ENCODE measurements around the gene HS1BP3.
A peak's percentile ranks its signal among the peaks of the same experiment; 100 is the strongest.

Gene HS1BP3, protein sequence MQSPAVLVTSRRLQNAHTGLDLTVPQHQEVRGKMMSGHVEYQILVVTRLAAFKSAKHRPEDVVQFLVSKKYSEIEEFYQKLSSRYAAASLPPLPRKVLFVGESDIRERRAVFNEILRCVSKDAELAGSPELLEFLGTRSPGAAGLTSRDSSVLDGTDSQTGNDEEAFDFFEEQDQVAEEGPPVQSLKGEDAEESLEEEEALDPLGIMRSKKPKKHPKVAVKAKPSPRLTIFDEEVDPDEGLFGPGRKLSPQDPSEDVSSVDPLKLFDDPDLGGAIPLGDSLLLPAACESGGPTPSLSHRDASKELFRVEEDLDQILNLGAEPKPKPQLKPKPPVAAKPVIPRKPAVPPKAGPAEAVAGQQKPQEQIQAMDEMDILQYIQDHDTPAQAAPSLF

DNA sequence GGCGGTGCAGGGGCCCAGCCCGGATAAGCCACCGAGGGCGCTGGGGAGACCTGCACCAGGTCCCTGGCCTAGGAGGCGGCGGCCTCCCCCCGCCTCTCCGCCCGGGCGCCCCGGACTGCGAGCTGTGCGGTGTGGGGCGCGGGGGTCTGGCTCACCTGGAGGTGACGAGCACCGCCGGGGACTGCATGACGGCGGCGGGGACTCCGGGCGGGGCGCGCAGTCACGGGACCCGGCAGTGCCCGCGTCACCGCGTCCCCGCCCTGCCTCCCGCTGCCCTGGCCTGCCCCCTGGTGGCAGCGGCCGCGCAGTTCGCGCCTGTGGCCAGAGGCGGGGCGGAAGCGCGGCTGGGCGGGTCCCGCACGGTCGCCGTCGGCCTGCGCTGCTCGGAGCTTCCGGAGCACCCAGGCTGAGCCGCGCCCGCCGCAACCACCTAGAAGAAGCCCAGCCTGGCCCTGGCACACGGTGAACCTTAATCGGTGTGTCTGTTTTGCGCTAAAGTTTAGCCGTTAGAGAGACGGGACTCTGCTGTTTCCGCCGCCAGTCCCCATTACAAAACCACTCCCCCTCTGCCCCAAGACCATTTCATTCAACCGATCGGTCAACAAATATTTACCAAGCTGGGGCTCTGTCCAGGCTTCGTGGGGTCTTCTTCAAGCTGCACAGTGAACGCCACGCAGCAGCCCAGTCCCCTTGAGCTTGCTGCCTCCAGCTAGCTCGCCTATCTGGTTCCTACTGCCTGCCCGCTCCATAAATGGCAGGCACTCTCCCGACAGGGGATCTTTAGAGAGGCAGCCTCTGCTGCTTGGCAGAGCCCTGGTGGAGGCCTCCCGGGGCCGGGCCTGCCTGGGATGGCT, at the start of gene HS1BP3:
Gene HS1BP3 (minus strand): TSS at position 222 of the 854 bp plus-strand sequence. CDS start 35 bp downstream, at position 187.
- peak; percentile 72 for DNase-seq (ENCODE audit: low read depth)

DNA sequence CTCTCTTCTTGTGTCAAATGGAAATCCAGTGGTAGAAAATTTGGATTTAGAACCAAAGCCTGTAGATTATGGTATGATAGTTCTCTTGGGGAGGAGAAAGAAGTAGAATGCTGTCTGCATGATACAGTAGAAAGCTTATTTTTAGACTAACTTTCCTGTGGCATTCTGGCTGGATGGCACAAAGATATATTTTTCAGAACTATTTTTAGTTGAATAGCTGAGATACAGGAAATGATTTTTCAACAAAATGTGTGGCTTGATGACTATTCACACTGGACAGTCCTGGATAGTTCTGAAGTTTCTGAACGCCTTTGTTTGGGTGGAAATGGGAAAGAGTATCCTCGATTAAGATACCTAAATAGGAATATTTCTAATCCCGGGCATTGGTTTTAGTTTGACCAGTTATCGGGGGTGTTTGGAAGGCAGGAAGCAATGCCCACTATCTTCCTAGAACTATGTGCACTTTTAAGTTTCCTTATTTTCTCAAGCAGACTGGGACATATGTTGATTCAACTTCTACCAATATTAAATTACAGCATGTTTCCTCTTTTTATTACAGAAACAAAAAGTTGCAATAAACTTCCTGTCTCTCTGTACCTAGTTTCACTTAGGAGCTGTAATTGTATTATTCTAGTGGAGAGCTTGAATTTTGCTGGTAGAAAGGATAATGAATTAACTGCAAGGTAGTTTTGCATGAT, 48.2 kb upstream of the HS1BP3 start:
- no peak for DNase-seq (ENCODE audit: low read depth)

DNA sequence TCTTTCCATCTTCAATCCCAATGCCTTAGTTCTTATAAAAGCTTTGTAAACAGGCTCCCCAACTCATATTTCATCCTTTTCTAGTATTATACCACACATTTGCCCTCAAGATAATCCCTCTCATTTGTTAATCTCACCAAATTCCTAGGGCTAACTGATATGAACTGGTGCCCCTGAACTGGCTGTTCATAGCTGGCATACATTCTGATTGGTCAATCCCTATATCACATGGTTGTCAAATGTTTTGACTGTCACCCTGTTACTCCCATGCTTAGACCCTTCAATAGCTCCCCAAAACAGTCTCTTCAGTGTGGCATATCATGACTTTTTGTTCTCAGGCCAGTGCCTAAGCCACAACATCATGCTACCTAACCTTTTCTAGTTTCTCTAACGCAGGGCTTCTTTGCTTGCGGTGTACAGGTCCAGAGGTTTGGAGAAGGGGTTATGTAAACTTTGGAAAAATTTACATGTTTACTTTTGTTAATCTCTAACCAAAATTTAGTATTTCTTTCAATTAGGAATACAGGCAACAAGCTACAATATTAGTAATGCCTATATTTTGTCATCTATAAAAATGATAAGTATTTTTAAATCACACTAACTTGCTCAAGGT, 46.5 kb upstream of the HS1BP3 start:
- no peak for DNase-seq (ENCODE audit: low read depth)

DNA sequence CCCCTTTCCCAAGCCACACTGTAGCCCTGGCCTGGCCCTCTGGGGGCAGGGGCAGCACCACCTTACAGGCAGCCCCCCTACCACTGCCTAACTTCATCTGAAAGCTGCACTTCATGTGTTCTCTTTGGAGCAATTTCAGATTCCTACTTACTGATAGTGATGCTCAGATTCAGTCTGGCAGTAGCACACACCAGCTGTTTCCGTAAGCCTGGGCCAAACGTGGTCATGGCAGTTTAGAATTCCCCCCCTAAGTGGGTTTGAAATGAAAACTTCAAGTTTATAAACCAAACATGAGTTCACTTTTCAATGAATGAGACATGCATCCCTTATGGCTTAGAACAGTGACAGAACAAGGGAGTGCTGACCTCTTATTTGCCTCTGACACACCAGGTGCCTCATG, 45.5 kb upstream of the HS1BP3 start:
- DNase-seq (ENCODE audit: low read depth), result no peak

DNA sequence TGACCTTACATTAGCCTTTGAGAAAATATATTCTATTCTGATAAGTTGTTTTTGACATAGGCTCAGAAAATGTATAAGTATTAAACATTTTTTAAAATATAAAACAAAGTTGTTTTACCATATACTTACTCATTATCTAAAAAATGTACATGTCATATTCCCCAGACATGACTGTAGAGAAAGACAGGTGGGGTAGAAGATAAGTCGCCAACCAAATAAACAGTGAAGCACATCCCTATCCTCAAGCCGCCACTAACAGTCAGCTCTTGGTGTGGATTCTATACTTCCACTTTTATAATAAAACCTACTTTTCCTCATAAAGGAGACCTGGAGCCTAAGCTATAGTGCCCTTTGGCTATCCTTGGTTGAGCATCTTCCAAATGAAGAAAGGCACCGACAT, 42.4 kb upstream of the HS1BP3 start:
- DNase-seq (ENCODE audit: low read depth), result no peak

DNA sequence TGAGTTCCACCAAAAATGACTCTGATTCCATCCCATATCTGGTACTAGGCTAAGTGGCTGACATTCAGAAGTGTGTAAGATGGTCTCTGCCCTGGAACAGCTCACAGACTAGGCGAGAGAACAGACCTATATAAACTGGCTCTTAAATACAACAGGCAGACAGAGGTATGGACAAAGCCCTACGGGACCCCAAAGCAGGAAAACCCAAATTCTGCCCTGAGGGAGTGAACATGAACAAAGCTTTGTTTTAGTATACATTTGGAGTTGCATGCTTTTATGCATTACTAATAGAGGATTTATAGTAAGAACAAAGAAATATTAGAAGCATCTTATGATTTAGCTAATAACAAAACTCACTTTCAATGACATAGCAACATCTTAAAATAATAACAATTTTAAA, 41.2 kb upstream of the HS1BP3 start:
- DNase-seq (ENCODE audit: low read depth), result no peak

DNA sequence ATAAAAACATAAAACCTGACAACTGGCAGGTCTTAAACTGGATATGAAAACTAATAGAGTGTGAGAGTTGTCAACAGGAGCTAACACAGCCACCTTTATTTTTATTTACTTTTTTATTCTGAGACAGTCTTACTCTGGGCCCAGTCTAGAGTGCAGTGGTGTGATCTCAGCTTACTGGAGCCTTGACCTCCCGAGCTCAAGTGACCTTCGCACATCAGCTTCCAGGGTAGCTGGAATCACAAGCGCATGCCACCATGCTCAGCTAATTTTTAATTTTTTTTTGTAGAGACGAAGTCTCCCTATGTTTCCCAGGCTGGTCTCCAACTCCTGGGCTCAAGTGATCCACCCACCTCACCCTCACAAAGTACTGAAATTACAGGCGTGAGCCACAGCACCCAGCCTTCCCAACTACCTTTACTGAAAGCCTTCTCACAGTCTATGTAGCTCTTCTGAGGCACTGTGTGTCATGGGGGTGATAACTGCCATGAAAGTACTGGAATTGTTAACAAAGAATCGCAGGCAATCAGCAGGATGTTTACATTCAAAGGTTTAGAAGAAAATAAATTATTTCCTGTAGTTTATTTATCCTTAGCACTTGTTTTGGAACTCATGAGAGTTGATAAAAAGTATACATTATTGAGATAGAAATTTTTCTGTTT, 40.3 kb upstream of the HS1BP3 start:
- no peak for DNase-seq (ENCODE audit: low read depth)

DNA sequence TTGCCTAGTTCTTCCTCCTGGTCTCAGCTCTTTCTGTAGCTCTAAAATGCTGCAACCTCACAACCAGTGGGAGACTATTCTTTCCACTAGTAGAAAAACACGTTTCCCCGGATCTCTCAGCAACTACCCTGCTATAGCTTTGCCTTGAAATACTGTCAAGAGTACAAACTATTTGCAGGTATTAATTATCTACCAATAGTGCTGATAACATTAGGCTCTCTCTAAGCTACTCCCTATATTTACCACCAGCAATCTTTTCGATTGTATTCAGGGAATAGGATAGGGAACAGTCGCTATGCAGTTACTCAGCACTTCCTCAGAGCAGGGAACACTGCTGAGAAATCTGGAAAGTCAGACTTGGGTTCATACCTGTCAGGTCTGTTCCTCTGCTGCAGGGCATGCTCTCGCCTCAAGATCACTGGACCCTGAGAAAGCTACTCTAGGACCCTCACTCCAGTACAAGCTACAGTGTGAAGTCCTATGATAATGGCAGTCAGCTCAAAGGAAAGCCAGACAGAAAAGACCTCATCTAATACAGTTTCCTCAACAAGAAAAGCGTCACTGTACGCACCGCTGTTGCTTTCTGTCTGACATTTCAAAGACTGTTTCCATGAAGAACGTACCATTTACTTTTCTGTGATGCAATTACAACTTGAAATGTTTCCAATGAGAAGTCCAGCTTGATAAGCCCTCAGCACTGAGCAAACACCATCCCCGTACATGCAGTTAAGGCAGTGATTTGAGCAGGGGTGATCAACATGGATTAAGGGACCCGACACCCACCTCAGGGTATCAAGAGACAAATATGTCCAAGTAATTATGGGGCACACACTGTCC, 38.7 kb upstream of the HS1BP3 start:
- no peak for DNase-seq (ENCODE audit: low read depth)

DNA sequence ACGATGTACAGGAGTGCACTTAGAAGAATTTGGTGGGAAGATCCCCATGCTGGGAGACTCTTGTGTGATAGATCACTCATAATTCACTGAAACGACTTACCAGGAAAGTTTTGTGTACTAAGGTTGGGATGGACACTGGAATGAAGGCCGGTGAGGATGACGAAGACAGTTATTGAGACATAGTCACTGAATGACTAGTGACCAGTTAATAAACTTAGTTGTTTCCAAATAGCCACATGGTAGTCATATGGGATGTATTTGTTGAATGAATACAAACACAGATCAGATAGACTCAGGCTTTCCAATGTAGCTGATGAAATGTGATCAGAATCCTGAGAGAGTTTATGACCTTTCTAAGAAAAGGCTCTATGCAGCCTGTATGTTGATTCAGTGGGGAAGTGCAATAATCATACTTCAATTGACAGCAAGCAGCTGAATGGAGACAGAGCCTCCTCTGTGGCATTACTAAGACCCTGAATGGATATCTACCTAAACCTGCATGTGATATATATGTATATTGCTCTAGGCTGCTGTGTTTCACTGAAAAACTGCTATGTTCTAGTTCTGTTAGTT, 36.4 kb upstream of the HS1BP3 start:
- no peak for DNase-seq (ENCODE audit: low read depth)

DNA sequence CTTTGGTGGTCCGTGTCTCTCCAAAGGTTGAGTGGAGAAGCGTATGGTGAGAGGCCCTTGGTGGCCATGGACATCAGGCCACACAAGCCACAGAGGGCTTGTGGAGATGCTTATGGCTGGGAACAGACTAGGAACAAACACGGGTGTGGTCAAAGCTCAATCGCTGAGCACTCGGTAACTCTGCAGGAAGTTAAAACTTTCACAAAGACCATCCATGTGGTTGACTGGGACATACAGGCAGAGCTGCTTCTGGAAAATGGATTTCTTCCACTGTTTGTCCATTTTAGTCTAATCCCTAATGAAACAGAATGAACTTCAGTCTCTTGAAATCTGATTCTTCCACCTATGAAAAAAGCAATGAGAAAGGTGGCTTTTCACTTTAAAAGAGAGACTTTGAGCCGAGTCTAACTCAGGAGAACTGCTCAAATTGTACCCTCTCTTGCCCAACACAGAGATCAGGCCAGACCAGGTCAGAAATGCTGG, 33.7 kb upstream of the HS1BP3 start:
- no peak for DNase-seq (ENCODE audit: low read depth)

DNA sequence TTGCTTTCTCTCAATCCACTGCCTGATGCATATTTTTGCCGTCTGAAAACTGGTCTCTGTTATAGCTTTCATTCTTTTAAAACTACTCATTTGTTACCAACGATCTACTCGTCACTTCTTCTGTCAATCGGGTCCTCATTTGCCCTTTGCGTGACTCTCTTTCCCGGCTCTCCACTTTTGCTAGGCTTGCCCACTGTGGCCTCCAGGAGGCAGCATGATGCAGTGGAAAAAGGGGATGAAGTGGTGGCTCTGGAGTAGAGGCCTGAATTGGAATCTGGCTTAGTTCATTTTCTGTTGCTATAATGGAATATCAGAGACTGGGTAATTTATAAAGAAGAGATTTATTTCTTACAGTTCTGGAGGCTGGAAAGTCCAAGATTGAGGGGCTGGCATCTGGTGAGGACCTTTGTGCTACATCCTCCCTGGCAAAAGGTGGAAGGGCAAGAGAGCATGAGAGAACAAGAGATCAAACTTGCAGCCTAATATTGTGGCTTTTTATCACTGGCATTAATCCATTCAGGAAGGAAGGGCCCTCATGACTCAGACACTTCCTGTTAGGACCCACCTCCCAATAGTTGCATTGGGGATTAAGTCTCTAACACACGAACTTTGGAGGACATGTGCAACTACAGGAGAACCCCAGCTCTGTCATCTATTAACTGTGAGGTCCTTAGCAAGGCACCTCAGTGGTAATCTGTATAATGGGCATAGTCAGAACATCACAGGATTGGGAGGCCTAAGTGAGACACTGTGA, 31.4 kb upstream of the HS1BP3 start:
- DNase-seq (ENCODE audit: low read depth), result no peak

DNA sequence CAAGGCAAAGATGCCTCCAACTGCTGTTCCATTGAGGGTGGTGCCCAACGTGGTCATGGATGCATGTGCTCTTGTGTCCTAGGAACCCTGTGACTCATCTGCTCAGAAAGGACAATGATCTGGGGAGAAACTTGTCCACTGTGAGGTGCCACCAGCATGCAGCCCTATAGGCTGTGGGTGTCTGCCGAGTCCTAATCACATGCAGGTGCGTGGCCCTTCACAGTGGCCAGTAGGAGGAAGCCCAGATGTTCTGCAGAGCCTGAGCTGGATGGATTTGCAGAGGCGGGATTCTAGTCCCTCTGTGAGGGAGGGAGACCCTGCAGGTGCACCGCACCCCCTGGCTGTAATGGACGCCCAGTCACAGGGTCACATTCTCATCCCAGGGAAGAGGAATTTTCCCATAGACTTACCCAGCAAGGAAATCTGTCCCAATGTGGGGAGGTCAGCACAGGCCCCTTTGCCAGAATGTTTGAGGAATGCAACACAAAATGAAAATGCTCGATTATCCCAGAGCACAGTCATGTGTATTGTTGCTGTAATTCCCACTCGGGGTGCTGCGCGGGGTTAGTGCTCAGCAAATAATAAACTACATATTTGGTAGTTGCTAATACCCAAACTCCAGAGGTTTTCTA, 30.0 kb upstream of the HS1BP3 start:
- DNase-seq (ENCODE audit: low read depth), result no peak

DNA sequence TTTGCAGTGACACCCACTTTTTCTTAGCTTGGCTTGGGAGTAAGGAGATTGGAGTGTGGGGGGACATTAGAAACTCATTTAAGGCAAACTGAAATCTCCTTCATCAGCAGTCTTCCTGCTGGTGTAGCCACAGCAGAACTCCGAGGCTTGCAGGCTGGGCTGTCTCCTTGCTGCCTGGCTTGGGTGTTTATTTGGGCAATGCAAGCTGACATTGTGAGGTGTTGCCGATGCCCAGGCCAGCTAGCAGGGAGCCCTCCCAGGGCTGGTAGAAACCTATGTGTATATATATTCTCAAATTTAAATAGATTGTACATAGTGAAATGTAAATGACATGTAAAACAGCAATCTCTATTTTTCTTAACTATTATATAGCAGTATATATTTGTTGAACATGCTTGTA, 27.9 kb upstream of the HS1BP3 start:
- no peak for DNase-seq (ENCODE audit: low read depth)

DNA sequence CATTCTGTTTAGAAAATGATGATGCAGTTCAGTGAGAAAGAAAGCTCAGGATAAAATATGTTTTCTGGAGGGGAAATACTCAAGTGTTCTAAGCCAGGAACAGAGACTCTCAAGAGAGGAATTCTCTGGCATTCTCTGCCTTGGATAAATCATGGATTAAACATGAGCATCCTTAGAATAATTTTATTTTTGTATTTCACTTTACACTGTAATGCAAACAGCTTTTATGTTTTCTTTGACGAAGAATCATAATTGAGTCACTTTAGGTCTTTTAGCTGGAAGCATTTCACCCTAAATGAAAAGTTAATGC, 27.1 kb upstream of the HS1BP3 start:
- DNase-seq (ENCODE audit: low read depth), result no peak

DNA sequence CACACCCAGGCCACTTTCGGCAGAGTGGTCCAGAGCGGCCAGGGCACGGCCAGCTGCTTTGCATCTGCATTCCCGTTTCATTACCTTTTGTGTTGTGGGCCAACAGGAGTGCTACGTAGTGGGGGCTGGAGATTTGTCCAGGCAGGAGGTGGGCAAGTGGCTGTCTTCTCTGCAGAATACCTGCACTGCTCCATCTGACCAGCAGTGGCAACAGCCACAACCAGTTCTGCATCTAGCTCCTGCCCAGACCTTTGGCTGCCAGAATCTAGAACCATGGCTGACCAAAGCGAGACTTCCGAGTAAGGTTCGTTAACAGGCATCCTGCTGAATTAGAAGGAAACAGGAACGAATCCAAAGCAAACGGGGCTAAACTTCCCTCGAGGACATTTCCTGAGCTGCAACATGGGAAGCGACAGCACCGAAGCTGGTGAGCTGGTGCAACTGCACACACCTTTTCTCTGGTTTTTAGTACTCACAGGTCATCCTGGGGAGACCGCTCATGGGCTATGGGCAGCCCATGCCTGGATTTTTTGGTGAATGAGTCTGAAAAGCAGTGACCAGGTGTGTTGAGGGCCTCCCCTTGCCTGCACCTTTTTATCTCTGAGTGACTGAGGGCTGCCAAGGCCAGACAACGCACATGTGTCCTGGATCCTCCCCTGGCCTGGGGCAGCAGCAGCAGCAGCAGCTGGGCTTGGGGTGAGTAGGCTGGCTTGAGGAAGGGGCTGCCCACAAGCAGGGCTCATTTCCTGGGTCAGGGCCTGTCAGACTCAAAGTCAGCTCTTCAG, 26.6 kb upstream of the HS1BP3 start:
- no peak for DNase-seq (ENCODE audit: low read depth)

DNA sequence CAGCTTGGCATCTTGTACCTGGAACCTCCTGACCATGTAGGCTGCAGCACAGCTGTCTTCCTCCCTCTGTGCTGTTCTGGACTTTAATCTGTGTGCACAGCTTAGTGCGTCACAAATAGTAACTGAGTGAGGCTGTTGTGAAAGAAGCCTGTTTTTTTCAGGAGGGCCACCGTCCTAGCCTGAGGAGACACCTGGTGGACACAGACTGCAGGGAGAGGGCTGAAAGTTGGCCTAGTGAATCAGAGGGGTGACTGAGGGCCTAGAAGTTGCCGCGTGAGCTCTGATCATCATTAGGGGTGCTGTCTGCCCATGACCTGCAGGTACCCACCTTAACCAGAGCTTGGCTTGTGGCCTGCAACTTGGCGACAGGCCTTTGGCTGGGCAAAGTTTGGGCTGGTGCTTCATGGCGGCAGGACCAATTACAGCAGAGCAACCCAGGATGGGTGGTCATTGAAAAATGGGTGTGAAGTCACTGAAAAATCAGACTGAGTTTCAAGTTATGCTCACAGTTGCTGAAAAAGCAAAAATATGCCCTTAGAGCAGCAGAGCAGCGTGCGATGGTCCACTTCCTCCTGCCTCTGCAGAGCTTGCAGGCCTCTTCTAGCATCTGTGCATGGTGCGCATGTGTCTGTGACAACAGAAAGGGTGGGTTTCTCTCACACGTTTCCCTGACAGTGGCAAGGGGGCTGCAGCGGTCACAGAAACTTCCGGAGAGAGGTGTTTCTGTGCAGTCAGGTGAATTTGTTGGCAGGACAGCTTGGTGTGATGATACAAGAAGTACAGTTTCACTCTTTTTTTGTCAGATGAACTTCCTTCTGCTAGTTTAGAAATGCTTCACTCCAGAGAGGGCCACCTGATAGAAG, 25.7 kb upstream of the HS1BP3 start:
- DNase-seq (ENCODE audit: low read depth), result no peak

DNA sequence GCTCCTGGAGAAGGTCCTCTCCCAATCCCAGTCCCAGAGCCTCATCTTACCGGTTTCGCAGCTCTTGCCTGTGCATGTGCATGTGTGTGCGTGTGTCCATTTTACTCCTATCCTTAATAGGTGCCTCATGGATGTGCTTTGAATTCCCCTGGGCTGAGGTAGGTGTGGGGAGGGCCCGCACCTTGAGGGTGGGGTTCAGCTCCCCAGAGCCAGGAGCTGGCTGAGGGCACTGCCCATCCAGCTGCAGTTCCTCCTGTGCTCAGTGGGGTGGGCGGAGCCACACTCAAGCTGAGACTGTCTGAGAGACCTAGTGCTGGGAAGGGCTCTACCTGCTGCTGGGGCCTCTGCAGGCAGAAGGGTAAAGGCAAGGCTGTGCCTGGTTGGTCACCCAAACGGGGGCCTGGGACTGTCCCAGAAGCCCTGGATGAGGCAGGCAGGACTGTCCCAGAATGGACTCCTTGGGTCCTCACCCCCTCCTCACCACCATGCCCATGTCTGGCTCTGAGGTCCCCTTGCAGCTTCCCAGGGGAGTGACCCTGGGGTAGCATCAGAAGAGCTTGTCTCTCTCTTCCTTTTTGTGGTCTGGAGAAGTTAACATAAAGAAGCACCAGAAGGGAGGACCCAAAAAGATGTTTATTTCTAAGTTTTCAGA, 24.9 kb upstream of the HS1BP3 start:
- no peak for DNase-seq (ENCODE audit: low read depth)

Measured in CMK (cell line).